ENCODE results near the gene ACO1.

ACO1 gene

DNA sequence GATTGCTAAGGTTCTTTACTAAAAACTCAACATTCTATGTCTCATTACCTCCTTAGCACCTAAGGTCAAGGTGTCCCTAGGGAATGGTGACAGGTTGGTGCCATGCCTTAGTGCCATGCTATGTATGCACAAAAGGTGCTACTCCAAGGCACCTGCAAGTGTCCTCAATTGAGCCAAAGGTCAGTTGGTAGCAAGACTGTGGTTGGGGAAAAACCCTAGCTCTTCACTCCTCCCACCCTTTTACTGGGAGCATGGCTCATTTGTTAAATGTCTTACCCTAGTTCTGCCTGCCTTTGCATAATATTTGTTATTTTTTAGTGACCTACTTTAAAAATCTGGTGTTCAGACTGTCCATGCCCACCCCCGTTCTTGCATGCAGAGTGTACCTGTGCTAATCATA is 17.0 kb downstream of the ACO1 start:
- no peak for DNase-seq (ENCODE audit: low read depth)
- TF ChIP-seq, protein P1, sequence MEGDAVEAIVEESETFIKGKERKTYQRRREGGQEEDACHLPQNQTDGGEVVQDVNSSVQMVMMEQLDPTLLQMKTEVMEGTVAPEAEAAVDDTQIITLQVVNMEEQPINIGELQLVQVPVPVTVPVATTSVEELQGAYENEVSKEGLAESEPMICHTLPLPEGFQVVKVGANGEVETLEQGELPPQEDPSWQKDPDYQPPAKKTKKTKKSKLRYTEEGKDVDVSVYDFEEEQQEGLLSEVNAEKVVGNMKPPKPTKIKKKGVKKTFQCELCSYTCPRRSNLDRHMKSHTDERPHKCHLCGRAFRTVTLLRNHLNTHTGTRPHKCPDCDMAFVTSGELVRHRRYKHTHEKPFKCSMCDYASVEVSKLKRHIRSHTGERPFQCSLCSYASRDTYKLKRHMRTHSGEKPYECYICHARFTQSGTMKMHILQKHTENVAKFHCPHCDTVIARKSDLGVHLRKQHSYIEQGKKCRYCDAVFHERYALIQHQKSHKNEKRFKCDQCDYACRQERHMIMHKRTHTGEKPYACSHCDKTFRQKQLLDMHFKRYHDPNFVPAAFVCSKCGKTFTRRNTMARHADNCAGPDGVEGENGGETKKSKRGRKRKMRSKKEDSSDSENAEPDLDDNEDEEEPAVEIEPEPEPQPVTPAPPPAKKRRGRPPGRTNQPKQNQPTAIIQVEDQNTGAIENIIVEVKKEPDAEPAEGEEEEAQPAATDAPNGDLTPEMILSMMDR (conservative IDR thresholded peaks at IDR 0.05; ENCODE audit: low read depth, low read length), result no peak
- H3K4me3 ChIP-seq (ENCODE audit: low read depth, low read length), result no peak overlapping the region

DNA sequence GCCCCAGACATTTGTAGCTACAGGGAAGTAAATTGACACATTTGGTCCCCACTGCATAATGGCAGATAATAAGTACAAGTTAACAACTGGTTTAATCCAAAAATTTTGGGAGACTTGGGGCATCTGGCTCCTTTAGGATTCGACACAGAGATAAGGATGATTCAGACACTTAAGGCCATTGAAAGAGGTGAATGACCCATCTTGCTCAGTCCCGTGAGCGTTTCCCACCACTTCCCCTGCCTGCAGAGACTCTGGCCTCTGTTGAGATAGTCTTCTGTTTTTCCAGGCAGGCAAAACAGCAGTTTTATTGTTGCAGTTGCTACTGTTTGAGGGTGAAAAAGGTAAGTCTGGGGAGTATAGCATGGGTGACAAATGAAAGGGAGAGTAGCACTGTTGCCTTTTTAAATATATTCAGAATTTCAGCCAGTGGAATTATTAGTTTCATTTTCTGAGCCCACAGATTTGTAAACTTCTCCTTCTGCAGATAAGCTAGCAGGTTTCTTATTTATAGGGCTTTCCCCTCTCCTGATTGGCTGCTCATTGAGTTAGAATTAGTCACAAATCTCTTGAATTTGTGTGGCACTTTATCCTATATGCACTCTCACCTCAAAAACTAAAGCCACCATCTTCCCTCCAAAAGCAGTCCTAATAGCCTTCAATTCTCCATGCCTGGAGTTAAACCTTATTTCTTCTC is 19.3 kb downstream of the ACO1 start:
- TF ChIP-seq, protein P1 (conservative IDR thresholded peaks at IDR 0.05; ENCODE audit: low read depth, low read length), result no peak
- H3K4me3 ChIP-seq (ENCODE audit: low read depth, low read length), result no peak overlapping the region
- no peak for DNase-seq (ENCODE audit: low read depth)

DNA sequence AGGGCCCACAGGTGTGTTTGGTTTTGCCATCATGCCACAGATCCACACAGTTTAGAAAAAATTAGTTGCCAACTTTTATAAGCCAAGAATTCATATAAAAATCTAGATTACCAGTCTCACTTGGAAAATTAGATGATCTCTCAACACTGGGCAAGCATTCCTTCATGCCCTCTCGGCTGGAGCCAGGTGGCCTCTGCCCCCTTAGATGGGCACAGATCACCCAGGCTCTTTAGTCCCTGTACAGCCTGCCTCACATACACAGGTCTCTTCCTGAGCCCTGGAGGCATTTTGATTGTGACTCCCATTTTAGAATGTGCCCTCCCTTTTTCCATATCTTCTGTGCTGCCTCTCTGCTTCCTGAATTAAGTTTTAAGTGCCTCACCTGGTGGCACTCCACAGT is 20.0 kb downstream of the ACO1 start:
- TF ChIP-seq, protein P1 (conservative IDR thresholded peaks at IDR 0.05; ENCODE audit: low read depth, low read length), result no peak
- H3K4me3 ChIP-seq (ENCODE audit: low read depth, low read length), result no peak overlapping the region
- no peak for DNase-seq (ENCODE audit: low read depth)

DNA sequence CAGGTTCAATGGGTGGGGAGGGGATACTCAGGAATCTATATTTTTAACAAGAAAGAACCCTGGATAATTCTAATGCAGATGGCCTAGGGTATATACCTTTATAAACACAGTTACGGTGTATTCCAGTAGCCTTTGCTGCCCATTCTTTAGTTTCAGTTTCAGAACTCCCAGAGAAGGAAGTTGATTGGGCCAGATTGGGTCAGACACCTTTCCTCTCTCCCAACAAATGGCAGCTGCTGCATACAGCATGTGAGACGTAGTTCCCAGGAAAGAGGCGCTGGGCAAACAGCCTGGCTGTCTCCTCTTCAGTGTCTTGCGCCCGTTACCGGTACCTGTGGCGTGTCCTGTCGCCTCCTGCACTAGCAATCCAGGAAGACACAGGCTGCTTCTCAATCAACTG is 20.4 kb downstream of the ACO1 start:
- H3K4me3 ChIP-seq (ENCODE audit: low read depth, low read length), result no peak overlapping the region
- TF ChIP-seq, protein P1 (conservative IDR thresholded peaks at IDR 0.05; ENCODE audit: low read depth, low read length), result no peak

DNA sequence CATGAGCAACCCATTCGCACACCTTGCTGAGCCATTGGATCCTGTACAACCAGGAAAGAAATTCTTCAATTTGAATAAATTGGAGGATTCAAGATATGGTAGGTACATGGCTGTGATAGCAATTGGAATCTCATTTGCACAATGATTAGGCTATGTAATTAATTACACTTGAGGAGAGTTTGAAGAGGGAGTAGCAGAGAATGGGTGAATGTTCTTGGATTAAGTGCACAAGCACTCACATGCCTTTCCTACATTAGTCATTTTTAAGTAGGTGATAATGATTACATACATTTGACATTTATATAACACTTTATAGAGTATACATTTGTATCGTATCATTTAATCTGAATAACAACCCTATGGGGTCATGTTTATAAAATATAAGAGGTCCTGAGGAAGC is 21.1 kb downstream of the ACO1 start:
- TF ChIP-seq, protein P1 (conservative IDR thresholded peaks at IDR 0.05; ENCODE audit: low read depth, low read length), result no peak
- no peak overlapping the region for H3K4me3 ChIP-seq (ENCODE audit: low read depth, low read length)
- DNase-seq (ENCODE audit: low read depth), result no peak

More for the DNA sequence above, 20.4 kb downstream of the ACO1 start:
- no peak for DNase-seq (ENCODE audit: low read depth)

DNA sequence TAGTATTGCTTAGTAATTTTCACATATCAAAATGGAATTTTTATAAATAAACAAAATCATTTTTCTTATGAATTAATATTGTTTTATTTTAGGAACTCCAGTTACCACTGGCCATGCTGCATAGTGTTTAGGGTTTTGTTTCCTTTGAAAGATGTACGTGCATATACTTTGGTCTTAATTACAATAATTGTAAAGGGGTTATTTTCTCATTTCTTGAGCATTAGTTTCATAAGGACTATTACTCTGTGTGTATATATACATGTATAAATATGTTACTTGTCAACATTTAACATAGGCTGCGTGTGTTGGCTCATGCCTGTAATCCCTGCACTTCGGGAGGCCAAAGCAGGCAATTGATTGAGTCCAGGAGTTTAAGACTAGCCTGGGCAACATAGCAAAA is 21.6 kb downstream of the ACO1 start:
- DNase-seq (ENCODE audit: low read depth), result no peak
- TF ChIP-seq, protein P1 (conservative IDR thresholded peaks at IDR 0.05; ENCODE audit: low read depth, low read length), result no peak
- H3K4me3 ChIP-seq (ENCODE audit: low read depth, low read length), result no peak overlapping the region

DNA sequence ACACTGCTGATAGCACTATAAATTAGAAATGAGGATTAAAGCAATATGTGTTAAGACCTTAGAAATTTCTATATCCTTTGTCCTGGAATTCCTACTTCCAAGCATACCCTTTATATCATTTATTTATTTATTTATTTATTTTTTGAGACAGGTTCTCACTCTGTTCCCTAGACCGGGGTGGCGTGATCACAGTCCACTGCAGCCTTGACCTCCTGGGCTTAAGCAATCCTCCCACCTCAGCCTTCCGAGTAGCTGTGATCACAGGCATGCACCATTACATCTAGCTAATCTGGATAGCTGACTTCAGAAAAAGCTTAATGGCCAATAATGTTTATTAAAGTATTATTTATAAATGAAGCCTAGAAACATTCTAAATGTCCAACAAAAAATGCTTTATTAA is 27.3 kb downstream of the ACO1 start:
- DNase-seq (ENCODE audit: low read depth), result no peak
- TF ChIP-seq, protein P1 (conservative IDR thresholded peaks at IDR 0.05; ENCODE audit: low read depth, low read length), result no peak
- no peak overlapping the region for H3K4me3 ChIP-seq (ENCODE audit: low read depth, low read length)

Measured in choroid plexus epithelial cell (primary cell).